ENCODE measurements around the gene LRRC71. TPM values are rescaled to one million over a fixed set of nuclear protein-coding genes. Genes with fewer than 3 reads are reported as not detected.

Gene LRRC71
- total RNA-seq, 1 donor from 2014 or later: not detected

GRCh38 chr1:156912861-156913808 is 7.3 kb upstream of the LRRC71 start:
- no peak overlapping the region for H3K4me3 Mint-ChIP-seq
- no peaks in the 10 kb centered on the region for H3K4me1 Mint-ChIP-seq
- H3K27me3 Mint-ChIP-seq (ENCODE audit: low read depth): peaks cover 10% of the 10 kb centered on the region
- no peaks in the 10 kb centered on the region for H3K9me3 Mint-ChIP-seq
- no peak overlapping the region for H3K27ac Mint-ChIP-seq (ENCODE audit: unreplicated experiment)
- DNase-seq (ENCODE audit: low read depth, low spot score): no peak
- no peaks in the 10 kb centered on the region for H3K36me3 Mint-ChIP-seq (ENCODE audit: low read depth)
- no peak for TF ChIP-seq CTCF (conservative IDR thresholded peaks at IDR 0.05)

GRCh38 chr1:156913809-156914387 is 6.5 kb upstream of the LRRC71 start:
- no peak overlapping the region for H3K27ac Mint-ChIP-seq (ENCODE audit: unreplicated experiment)
- no peak overlapping the region for H3K4me3 Mint-ChIP-seq

GRCh38 chr1:156914440-156914856 is 6.0 kb upstream of the LRRC71 start:
- peak overlapping the region; percentile 19 for H3K27ac Mint-ChIP-seq (ENCODE audit: unreplicated experiment)
- H3K4me3 Mint-ChIP-seq: no peak overlapping the region
- TF ChIP-seq CTCF (conservative IDR thresholded peaks at IDR 0.05): no peak
- H3K4me1 Mint-ChIP-seq: no peaks in the 10 kb centered on the region
- no peaks in the 10 kb centered on the region for H3K36me3 Mint-ChIP-seq (ENCODE audit: low read depth)
- no peak for DNase-seq (ENCODE audit: low read depth, low spot score)
- no peaks in the 10 kb centered on the region for H3K9me3 Mint-ChIP-seq
- peaks cover 22% of the 10 kb centered on the region for H3K27me3 Mint-ChIP-seq (ENCODE audit: low read depth)

More at GRCh38 chr1:156913809-156914387, 6.5 kb upstream of the LRRC71 start:
- Mint-ChIP-seq H3K27me3 (ENCODE audit: low read depth) (peaks cover 16% of the 10 kb centered on the region), H3K9me3 (no peaks in the 10 kb centered on the region), H3K36me3 (ENCODE audit: low read depth) (no peaks in the 10 kb centered on the region), H3K4me1 (no peaks in the 10 kb centered on the region)
- DNase-seq (ENCODE audit: low read depth, low spot score): no peak
- no peak for TF ChIP-seq CTCF (conservative IDR thresholded peaks at IDR 0.05)

GRCh38 chr1:156921053-156921529 is 659 bp downstream of the LRRC71 start:
- no peaks in the 10 kb centered on the region for H3K9me3 Mint-ChIP-seq
- no peaks in the 10 kb centered on the region for H3K36me3 Mint-ChIP-seq (ENCODE audit: low read depth)
- peaks cover 5% of the 10 kb centered on the region for H3K4me1 Mint-ChIP-seq
- peak overlapping the region; percentile 20 for H3K4me3 Mint-ChIP-seq
- TF ChIP-seq CTCF (conservative IDR thresholded peaks at IDR 0.05): no peak
- no peak overlapping the region for H3K27ac Mint-ChIP-seq (ENCODE audit: unreplicated experiment)
- peaks cover 84% of the 10 kb centered on the region for H3K27me3 Mint-ChIP-seq (ENCODE audit: low read depth)
- DNase-seq (ENCODE audit: low read depth, low spot score): no peak

GRCh38 chr1:156922986-156923669 is 2.7 kb downstream of the LRRC71 start:
- DNase-seq (ENCODE audit: low read depth, low spot score): no peak
- Mint-ChIP-seq H3K27me3 (ENCODE audit: low read depth) (peaks cover 97% of the 10 kb centered on the region), H3K36me3 (ENCODE audit: low read depth) (peaks cover 2% of the 10 kb centered on the region), H3K4me1 (peaks cover 14% of the 10 kb centered on the region), H3K27ac (ENCODE audit: unreplicated experiment) (no peak overlapping the region), H3K4me3 (peak overlapping the region; percentile 25), H3K9me3 (no peaks in the 10 kb centered on the region)
- TF ChIP-seq CTCF (conservative IDR thresholded peaks at IDR 0.05): no peak

Measured in neural crest cell (in vitro differentiated cells).